Tibial nerve (tissue), 4 donors: Measurements from ENCODE around the gene PTPRT.
"Not testable (repeated sequence)": the region's sequence is repeated elsewhere in the genome, so short reads cannot be mapped to it uniquely, and the experiment has no call there.

Experiments used
- CTCF ChIP-seq, 5 experiments: fragments of 200-600 bp in 3 of 5; fragments of 450-650 bp in 2 of 5; sonication (generic) in 3 of 5; IDR thresholded peaks; one replicate each; pipeline ENCODE4 v1.5.1; 2016 to 2019; ENCODE audit warnings: antibody characterized with exemption in 5 of 5, mild to moderate bottlenecking in 3 of 5, moderate library complexity in 2 of 5
- EP300 ChIP-seq, 2 donors: sonication (generic); formaldehyde crosslinking; IDR thresholded peaks; one replicate each; pipeline ENCODE4 v1.6.1; 2017; ENCODE audit warnings: antibody characterized with exemption in 2 of 2, mild to moderate bottlenecking in 1 of 2

GRCh38 chr20:43164736-43165135 is 25.0 kb downstream of the PTPRT start:
- not testable (repeated sequence) for TF ChIP-seq CTCF, EP300 (IDR thresholded peaks at IDR 0.05)
